ENCODE results near the gene SLC37A3.

DNA sequence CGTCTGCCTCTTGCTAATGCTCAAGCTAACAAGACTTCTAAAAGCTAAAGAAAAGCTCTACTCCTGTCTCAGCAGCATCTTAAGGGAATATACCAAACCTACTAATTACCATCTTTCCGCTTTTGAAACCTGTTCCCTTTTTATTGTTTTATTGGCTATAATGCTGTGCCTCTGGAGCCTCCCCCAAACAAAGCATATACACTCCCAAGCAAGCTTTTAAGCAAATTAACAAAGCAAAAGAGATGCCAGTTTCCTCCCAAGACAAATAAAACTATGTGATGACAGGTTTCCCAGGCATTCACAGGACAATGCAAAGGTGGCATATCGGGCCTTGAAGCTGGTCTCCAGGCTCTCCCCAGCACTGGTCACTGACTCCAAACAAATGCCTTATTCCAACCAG is 52.9 kb downstream of the SLC37A3 start:
- TF ChIP-seq SCMH1 (CRISPR knock-in tag; IDR thresholded peaks at IDR 0.05; ENCODE audit: borderline replicate concordance) (no peak), MIER3 (CRISPR knock-in tag; IDR thresholded peaks at IDR 0.05; ENCODE audit: borderline replicate concordance) (no peak), ZFP36L2 (CRISPR knock-in tag; IDR thresholded peaks at IDR 0.05) (no peak)

All from HepG2 (cell line).